HFFc6 (cell line): ENCODE data around the gene GNA12. TPM values are rescaled to one million over a fixed set of nuclear protein-coding genes. Genes with fewer than 3 reads are reported as not detected.

Experiments used
- DNase-seq: peaks from one replicate; pipeline ENCODE4 v3.0.0-alpha.2; 2018
- H3K27ac Mint-ChIP-seq: 2 replicates; pipeline ENCODE4 v1.8.0; 2020; ENCODE audit warnings: mild to moderate bottlenecking, mixed read lengths
- H3K27me3 Mint-ChIP-seq: 2 replicates; pipeline ENCODE4 v1.8.0; 2021; ENCODE audit warnings: mild to moderate bottlenecking, moderate library complexity, mixed read lengths; ENCODE audit not compliant: insufficient read depth
- H3K36me3 Mint-ChIP-seq: 2 replicates; pipeline ENCODE4 v1.8.0; 2021; ENCODE audit warnings: low read depth, mixed read lengths
- H3K4me1 Mint-ChIP-seq: 2 replicates; pipeline ENCODE4 v1.8.0; 2020; ENCODE audit warnings: low read depth, mixed read lengths
- H3K4me3 Mint-ChIP-seq: 2 replicates; pipeline ENCODE4 v1.8.0; 2020; ENCODE audit warnings: mild to moderate bottlenecking, moderate library complexity, mixed read lengths
- H3K9me3 Mint-ChIP-seq: 2 replicates; pipeline ENCODE4 v1.8.0; 2020; ENCODE audit warnings: mild to moderate bottlenecking, mixed read lengths
- total RNA-seq, 6 experiments: library from RNA; stranded (reverse); fragmentation: NEBNext Ultra II Directional; extraction: Animal tissue kit (Norgen Biotek cat#: 25700); gene quantifications; 2 replicates in 1 of 6; 3 replicates in 5 of 6; pipeline ENCODE4 v1.2.3, GENCODE V29; 2021
- TF ChIP-seq, protein P1 (sequence below): fragments of 200-600 bp; sonication (generic); IDR thresholded peaks from 2 replicates; pipeline ENCODE4 v1.5.0; 2021; ENCODE audit warnings: antibody characterized with exemption, mild to moderate bottlenecking

GNA12 gene
- total RNA-seq, 6 experiments from 2014 or later: 52.9 to 61.9 (median 57.6) TPM

DNA sequence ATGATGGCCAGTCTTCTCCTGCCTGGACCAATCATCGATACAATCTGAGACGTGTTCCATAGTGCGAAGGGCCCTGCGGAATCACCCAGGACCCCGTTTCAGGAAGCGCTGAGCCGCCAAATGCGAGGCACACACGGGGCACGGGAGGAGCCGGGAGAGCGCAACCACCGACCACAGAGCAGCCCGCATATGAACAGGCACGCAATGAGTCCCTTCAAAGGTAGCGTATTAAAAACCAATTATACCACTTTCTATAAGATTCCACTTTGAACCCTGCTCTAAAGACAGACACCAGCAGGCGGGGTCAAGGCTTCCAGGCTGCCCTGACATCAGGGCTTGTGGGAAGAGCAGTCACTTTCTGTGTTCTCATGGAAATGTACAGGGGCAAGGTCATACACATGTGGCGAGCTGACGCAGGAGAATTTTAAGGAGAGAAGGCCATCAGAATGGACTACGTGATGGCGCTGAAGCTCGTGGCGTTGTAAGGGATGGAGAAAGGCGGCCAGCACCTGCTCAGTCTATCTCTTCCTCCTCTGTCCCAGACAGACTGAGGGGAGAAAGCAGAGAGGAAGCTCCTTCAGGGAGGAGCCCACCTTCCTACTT is 109.9 kb downstream of the GNA12 start:
- Mint-ChIP-seq H3K4me1 (peaks cover 32% of the 10 kb centered on the region), H3K27me3 (peaks cover 3% of the 10 kb centered on the region), H3K36me3 (peaks cover 53% of the 10 kb centered on the region), H3K4me3 (no peak overlapping the region), H3K27ac (no peak overlapping the region), H3K9me3 (0 out of 2 replicates have a peak, but pooled peaks cover 4% of the 10 kb centered on the region)
- no peak for DNase-seq
- TF ChIP-seq, protein P1, sequence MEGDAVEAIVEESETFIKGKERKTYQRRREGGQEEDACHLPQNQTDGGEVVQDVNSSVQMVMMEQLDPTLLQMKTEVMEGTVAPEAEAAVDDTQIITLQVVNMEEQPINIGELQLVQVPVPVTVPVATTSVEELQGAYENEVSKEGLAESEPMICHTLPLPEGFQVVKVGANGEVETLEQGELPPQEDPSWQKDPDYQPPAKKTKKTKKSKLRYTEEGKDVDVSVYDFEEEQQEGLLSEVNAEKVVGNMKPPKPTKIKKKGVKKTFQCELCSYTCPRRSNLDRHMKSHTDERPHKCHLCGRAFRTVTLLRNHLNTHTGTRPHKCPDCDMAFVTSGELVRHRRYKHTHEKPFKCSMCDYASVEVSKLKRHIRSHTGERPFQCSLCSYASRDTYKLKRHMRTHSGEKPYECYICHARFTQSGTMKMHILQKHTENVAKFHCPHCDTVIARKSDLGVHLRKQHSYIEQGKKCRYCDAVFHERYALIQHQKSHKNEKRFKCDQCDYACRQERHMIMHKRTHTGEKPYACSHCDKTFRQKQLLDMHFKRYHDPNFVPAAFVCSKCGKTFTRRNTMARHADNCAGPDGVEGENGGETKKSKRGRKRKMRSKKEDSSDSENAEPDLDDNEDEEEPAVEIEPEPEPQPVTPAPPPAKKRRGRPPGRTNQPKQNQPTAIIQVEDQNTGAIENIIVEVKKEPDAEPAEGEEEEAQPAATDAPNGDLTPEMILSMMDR: no peak

DNA sequence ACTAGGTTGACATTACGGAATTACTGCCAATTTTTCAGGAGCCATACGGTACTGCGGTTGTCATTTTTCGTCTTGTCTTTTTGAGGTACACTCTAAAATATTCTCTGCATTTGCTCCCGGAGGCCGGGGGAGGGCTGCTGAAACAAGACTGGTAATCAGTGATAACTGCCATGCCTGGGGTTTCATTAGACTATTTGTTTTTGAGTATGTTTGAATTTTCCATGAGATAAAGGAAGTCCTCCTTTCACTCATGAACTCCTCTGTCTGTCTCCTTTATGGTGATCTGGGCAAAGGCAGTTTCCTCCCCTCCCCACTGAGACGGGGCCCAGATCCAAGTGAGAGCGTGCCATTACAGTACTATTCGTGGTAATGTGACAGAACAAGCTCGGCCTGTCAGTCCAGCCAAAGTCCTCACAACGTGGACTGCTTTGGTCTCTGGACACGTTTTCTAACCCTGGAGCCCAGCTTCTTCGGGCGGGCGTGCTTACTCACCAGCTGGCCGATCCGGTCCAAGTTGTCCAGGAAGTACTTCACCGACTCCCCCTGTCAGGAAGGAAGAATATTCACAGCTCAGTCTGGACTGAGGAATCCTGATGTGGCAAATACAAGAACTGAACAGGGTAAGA is 111.0 kb downstream of the GNA12 start:
- Mint-ChIP-seq H3K27me3 (peaks cover 3% of the 10 kb centered on the region), H3K9me3 (0 out of 2 replicates have a peak, but pooled peaks cover 4% of the 10 kb centered on the region), H3K4me1 (peaks cover 43% of the 10 kb centered on the region), H3K27ac (peak overlapping the region; percentile 24; the same call in 1 of the 2 replicates), H3K36me3 (peaks cover 56% of the 10 kb centered on the region), H3K4me3 (no peak overlapping the region)
- no peak for DNase-seq
- TF ChIP-seq, protein P1: no peak

DNA sequence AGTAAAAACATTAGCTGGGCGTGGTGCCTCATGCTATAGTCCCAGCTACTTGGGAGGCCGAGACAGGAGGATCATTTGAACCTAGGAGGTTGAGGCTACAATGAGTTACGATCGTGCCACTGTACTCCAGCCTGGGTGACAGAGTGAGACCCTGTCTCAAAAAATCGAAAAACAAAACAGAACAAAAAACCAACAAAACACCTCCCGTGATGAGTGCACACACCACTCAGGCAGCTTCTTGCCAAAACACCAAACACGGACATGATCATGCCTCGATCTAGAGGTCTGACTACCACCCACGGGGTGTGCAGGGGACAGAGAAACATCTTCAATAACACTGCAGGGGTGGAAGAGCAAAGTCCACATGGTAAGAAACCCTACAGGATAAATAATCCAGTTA is 111.7 kb downstream of the GNA12 start:
- Mint-ChIP-seq H3K27me3 (peaks cover 3% of the 10 kb centered on the region), H3K36me3 (peaks cover 58% of the 10 kb centered on the region), H3K9me3 (0 out of 2 replicates have a peak, but pooled peaks cover 4% of the 10 kb centered on the region), H3K4me1 (peaks cover 48% of the 10 kb centered on the region), H3K27ac (no peak overlapping the region), H3K4me3 (no peak overlapping the region)
- TF ChIP-seq, protein P1: no peak
- no peak for DNase-seq

DNA sequence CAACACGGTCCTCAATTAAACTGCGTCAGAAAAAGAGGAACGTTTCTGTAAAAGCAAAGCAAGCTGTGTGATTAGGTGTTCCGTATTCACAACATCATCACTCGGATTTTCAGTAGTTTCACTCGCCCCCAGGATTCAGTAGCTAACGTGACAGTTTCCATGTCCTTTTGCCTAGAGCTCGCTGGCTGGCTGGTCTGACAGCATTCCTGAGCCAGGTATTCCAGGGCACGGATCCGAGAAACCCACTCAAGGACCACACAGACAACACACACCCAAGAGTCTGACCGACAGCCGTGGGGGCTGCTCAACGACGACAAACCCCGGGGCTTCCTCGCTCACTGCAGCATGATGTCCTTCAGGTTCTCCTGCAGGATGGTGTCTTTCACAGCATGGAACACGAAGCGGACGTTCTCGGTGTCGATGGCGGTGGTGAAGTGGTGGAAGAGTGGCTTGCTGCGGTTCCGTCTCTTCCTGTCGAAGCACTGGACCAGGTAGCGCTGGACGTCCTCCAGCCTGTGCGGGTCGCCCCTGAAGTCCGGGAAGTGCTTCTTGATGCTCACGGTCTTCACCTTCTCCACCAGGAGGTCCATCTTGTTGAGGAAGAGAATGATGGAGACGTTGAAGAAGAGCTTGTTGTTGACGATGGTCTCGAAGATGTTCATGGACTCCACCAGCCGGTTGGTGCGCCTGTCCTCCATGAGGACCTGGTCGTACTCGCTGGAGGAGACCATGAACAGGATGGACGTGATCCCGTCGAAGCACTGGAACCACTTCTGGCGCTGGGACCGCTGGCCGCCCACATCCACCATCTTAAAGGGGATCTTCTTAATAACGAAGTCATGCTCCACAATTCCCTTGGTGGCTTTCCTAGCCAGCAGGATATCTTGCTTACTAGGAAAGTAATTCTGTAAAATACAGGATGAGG is 113.0 kb downstream of the GNA12 start:
- H3K4me3 Mint-ChIP-seq: no peak overlapping the region; the same call in 1 of the 2 replicates
- no peak overlapping the region for H3K27ac Mint-ChIP-seq
- peaks cover 59% of the 10 kb centered on the region for H3K36me3 Mint-ChIP-seq

More for the DNA sequence above, 113.0 kb downstream of the GNA12 start:
- peaks cover 48% of the 10 kb centered on the region for H3K4me1 Mint-ChIP-seq
- TF ChIP-seq, protein P1: no peak
- no peaks in the 10 kb centered on the region; the same call in none of the 2 replicates for H3K27me3 Mint-ChIP-seq
- no peak for DNase-seq
- 0 out of 2 replicates have a peak, but pooled peaks cover 4% of the 10 kb centered on the region for H3K9me3 Mint-ChIP-seq
